GM18861 (cell line): ENCODE data around the gene VRK3.
A peak's percentile ranks its signal among the peaks of the same experiment; 100 is the strongest.
"Not testable (repeated sequence)": the region's sequence is repeated elsewhere in the genome, so short reads cannot be mapped to it uniquely, and the experiment has no call there.

Experiments used
- ATAC-seq: cut with Tn5 transposase; IDR thresholded peaks from one replicate; pipeline ENCODE4 v1.9.1; 2021; ENCODE audit not compliant: unreplicated experiment

Gene VRK3

GRCh38 chr19:50025022-50025793 is at the start of gene VRK3:
Gene VRK3, minus strand, starts transcription at chr19:50025372. Its CDS starts 9,210 bp downstream, at chr19:50016162.
- ATAC-seq = peak; percentile 70

GRCh38 chr19:50068382-50068781 is 43.2 kb upstream of the VRK3 start:
- ATAC-seq = not testable (repeated sequence)

- ATAC-seq = no peak
Measured at GRCh38 chr19:50067575-50067974, 42.4 kb upstream of the VRK3 start.

- no peak for ATAC-seq
Measured at GRCh38 chr19:50065938-50066337, 40.8 kb upstream of the VRK3 start.

GRCh38 chr19:50061650-50062049 is 36.5 kb upstream of the VRK3 start:
- no peak for ATAC-seq

GRCh38 chr19:50060107-50060506 is 34.9 kb upstream of the VRK3 start:
- ATAC-seq = no peak

GRCh38 chr19:50059045-50059444 is 33.9 kb upstream of the VRK3 start:
- ATAC-seq = no peak

- ATAC-seq = no peak
Measured at GRCh38 chr19:50058425-50058824, 33.3 kb upstream of the VRK3 start.

- no peak for ATAC-seq
Measured at GRCh38 chr19:50053119-50053518, 27.9 kb upstream of the VRK3 start.

GRCh38 chr19:50051964-50052363 is 26.8 kb upstream of the VRK3 start:
- no peak for ATAC-seq

- not testable (repeated sequence) for ATAC-seq
Measured at GRCh38 chr19:50051228-50051895, 26.2 kb upstream of the VRK3 start.

GRCh38 chr19:50050406-50051227 is 25.4 kb upstream of the VRK3 start:
- ATAC-seq = no peak

- ATAC-seq = no peak
Measured at GRCh38 chr19:50047671-50048070, 22.5 kb upstream of the VRK3 start.

GRCh38 chr19:50046649-50047503 is 21.7 kb upstream of the VRK3 start:
- no peak for ATAC-seq

GRCh38 chr19:50044922-50045321 is 19.8 kb upstream of the VRK3 start:
- no peak for ATAC-seq

GRCh38 chr19:50043967-50044366 is 18.8 kb upstream of the VRK3 start:
- ATAC-seq = no peak

- no peak for ATAC-seq
Measured at GRCh38 chr19:50042363-50043024, 17.3 kb upstream of the VRK3 start.

- ATAC-seq = no peak
Measured at GRCh38 chr19:50040967-50041366, 15.8 kb upstream of the VRK3 start.

- no peak for ATAC-seq
Measured at GRCh38 chr19:50039968-50040367, 14.8 kb upstream of the VRK3 start.

- no peak for ATAC-seq
Measured at GRCh38 chr19:50036908-50037307, 11.7 kb upstream of the VRK3 start.
